GM21723 (cell line): ENCODE measurements around the gene FARP2.

Source experiments
- ATAC-seq: cut with Tn5 transposase; IDR thresholded peaks from one replicate; pipeline ENCODE4 v1.9.1; 2021; ENCODE audit warnings: mild to moderate bottlenecking, moderate library complexity; ENCODE audit not compliant: unreplicated experiment

Gene FARP2

GRCh38 chr2:241483305-241483704 is 127.2 kb downstream of the FARP2 start:
- no peak for ATAC-seq

- ATAC-seq: no peak
Measured at GRCh38 chr2:241485172-241485911, 129.3 kb downstream of the FARP2 start.

- ATAC-seq: no peak
Measured at GRCh38 chr2:241489088-241489487, 133.0 kb downstream of the FARP2 start.

- no peak for ATAC-seq
Measured at GRCh38 chr2:241489733-241490680, 133.9 kb downstream of the FARP2 start.

- no peak for ATAC-seq
Measured at GRCh38 chr2:241490825-241491506, 134.9 kb downstream of the FARP2 start.

- no peak for ATAC-seq
Measured at GRCh38 chr2:241491549-241492173, 135.6 kb downstream of the FARP2 start.

- no peak for ATAC-seq
Measured at GRCh38 chr2:241492174-241492565, 136.1 kb downstream of the FARP2 start.

GRCh38 chr2:241493092-241493491 is 137.0 kb downstream of the FARP2 start:
- no peak for ATAC-seq

GRCh38 chr2:241494311-241494908 is 138.3 kb downstream of the FARP2 start:
- no peak for ATAC-seq

GRCh38 chr2:241495172-241496002 is 139.3 kb downstream of the FARP2 start:
- no peak for ATAC-seq

- ATAC-seq: no peak
Measured at GRCh38 chr2:241496003-241496707, 140.1 kb downstream of the FARP2 start.

- ATAC-seq: no peak
Measured at GRCh38 chr2:241496904-241497877, 141.1 kb downstream of the FARP2 start.

GRCh38 chr2:241498115-241499070 is 142.3 kb downstream of the FARP2 start:
- ATAC-seq: no peak

- ATAC-seq: no peak
Measured at GRCh38 chr2:241499146-241499965, 143.3 kb downstream of the FARP2 start.

- no peak for ATAC-seq
Measured at GRCh38 chr2:241500016-241500415, 143.9 kb downstream of the FARP2 start.

- no peak for ATAC-seq
Measured at GRCh38 chr2:241500431-241500975, 144.4 kb downstream of the FARP2 start.
